GM18519 (cell line): Measurements from ENCODE around the gene RFXANK.
"Not testable (repeated sequence)": the region's sequence is repeated elsewhere in the genome, so short reads cannot be mapped to it uniquely, and the experiment has no call there.

Experiments
- ATAC-seq: cut with Tn5 transposase; IDR thresholded peaks from one replicate; pipeline ENCODE4 v1.9.1; 2021; ENCODE audit warnings: mild to moderate bottlenecking, moderate library complexity; ENCODE audit not compliant: unreplicated experiment, low FRiP score

Gene RFXANK

GRCh38 chr19:19169236-19170052, 22.6 kb upstream of the RFXANK start:
- no peak for ATAC-seq

DNA sequence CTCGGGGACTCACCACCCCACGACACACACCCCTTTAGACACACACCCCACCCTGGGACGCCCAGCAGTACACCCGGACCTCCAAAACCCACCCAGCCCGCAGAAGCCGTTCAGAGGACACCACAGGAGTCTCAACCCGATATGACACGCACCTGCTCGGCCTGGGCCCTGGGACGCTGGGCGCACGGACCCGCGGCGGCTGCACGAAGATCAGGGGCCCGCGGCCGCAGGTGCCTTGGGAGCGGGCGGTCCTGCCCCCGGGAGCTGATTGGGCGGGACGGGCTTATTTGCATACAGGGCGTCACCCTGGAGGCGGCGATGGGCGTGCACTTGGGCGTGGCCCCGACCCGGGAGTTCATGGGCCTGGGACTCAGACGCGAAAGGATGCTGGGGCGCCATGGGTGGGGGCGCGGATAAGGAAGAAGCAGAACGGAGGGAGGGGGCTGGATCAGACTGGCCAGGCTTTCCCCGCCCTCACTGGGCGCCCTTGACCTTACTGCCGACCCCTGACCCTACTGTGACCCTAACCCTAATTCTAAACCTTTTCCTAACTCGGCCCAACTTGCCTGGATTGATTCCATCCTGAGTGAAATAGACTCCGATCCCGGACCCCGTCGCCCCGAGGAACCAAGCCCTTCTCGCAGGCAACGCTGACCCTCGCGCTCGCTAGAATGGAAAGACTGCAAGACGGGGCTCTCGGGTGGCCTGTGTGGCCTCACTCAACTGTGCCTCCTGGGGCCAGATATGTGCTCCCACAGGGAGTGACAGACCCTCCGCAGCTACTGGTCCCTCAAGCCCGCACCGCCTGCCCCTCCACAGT, 21.8 kb upstream of the RFXANK start, which contains the start of gene MEF2B:
MEF2B (minus strand) TSS at position 211 of the 820 bp plus-strand sequence. CDS start 19,528 bp downstream, outside the sequence.
- peak; percentile 65 for ATAC-seq

- ATAC-seq = no peak
These were observed 21.0 kb upstream of the RFXANK start for GRCh38 chr19:19170873-19171672.

DNA sequence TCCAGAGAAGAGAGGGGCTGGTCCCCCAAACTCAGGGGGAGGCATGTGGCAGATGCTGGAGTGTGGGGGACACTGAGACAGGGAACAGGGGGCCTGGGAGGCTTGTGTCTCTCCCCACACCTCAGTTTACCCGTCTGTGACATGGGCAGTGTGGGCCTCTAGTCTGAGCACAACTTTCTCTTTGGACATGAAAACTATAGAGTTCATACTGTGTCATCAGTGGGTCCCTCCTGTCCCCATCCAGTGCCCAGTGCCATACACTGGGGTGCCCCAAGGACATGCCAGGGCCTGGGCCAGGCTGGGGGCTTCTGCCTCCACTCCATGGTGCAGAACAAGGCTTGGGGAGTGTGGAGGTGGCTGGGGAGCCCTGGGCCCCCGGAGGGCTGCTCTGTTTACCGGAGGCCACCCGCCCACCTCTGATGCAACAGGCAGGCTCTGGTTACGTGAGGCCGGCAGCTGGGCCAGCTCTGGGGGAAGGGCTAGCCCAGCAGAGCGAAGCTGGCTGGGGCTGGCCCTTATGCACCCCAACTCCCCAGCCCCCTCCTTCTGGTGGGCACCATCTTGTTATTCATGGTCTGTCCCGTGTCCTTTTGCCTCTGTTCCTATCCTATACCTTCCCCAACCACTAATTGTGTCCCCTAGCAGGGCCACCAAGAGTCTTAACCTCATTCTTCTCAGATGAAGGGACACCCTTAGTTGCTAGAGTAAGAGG, 20.1 kb upstream of the RFXANK start:
- ATAC-seq = no peak

- not testable (repeated sequence) for ATAC-seq
These were observed 18.8 kb upstream of the RFXANK start for GRCh38 chr19:19173243-19173642.

- no peak for ATAC-seq
These were observed 15.1 kb upstream of the RFXANK start for GRCh38 chr19:19176950-19177349.

DNA sequence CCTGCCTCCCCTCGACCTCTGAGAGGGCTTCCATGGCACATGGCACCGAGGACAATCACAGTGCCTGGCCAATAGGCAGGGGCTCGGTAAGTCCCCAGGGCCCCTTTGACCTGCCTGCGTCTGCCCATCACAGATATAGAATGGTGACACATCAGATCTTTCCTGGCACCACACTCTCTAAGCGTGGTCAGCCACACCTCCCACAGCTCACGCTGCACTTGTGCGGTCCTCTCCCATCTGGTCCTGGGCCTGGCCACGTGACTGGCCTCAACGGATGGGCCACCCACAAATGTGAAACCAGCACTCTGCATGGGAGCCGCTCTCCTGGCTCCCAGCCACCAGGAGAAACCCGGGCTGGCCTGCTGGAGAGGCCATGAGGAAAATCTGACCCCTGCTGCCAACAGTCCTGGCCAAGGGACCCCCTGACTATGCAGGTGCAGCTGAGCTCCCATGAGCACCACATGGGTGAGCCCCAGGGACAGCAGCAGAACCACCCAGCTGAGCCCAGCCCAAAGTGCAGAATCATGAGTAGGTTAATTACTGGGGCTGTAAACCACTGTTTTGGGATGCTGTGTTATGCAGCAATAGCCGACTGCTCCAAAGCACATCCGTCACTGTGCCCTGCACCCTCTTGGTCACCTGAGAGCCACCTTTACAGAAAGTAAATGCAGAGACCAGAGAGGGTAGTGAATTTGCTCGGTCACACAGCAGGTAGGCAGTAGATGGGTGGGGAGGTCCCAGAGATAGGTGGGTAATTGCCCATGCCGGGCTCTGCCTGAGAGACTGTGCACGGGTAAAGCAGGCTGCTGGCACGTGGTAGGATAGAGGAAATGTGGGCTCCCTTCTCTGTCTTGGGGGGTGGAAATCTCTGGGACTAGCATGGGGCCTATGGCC, 12.3 kb upstream of the RFXANK start:
- ATAC-seq = no peak

GRCh38 chr19:19181488-19181998, 10.5 kb upstream of the RFXANK start:
- ATAC-seq = no peak

- no peak for ATAC-seq
These were observed 6.0 kb upstream of the RFXANK start for GRCh38 chr19:19185853-19186740.

GRCh38 chr19:19186742-19187141, 5.3 kb upstream of the RFXANK start:
- ATAC-seq = no peak

GRCh38 chr19:19191768-19192077, 335 bp upstream of the RFXANK start:
- ATAC-seq = no peak

DNA sequence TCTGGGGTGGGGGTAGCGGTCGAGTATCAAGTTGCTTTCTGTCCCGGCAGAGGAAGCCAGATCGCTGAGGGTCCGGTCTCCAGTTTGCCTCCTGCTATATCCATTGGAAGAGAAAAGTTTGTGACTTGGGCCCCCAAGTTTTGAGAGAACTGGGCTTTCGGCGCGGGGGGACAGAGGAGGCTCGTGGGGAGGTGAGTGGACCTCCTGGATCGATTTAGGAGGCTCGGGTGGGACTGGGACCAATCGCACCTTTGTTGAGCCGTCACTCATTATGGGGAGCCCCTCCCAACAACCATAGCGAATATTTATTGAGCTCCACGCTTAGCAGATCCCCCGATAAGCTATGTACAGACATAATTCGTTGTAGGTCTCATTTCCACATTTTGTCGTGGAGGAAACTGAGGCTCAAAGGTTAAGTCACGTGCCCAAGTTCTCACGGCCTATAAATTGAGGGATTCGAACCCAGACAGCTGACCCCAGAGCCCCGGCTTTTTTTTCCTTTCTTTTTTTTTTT, 909 bp downstream of the RFXANK start:
- ATAC-seq = no peak

GRCh38 chr19:19193926-19194325, 1.9 kb downstream of the RFXANK start:
- no peak for ATAC-seq

GRCh38 chr19:19201697-19202630, 9.9 kb downstream of the RFXANK start:
- no peak for ATAC-seq

GRCh38 chr19:19202707-19203011, 10.6 kb downstream of the RFXANK start:
- no peak for ATAC-seq

DNA sequence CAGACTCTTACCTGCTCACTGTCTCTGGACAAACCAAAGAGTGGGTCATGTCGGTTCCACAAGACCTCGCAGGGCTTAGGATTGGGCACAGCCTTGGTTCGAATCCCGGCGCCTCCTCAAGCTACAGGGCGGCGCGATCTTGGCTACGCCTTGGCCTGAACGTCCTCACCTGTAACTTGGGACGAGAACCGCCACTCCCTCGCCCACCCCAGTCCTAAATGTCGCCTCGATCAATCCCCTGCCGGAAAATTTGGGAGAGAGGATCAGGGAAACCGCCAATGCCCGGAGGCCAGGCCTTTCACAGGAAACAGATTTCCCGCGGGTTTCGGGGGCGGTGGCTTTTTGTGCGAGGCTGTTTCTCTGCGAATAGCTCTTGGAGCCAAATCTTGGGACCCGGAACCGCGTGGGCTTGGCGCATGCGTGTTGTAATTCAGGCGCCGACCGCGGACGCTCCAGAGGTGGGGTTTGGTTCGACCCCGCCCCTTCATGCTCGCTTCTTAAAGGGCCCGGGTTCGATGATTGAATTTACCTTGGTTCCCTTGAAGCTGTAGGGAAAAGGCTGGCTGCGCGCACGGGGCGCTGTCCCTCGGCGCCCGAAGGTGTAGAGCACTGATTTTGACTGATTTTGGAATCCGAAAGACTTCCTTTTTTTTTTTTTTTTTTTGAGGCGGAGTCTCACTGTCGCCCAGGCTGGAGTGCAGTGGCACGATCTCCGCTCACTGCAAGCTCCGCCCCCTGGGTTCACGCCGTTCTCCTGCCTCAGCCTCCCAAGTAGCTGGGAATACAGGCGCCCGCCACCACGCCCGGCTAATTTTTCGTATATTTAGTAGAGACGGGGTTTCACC, 11.2 kb downstream of the RFXANK start, which contains the start of gene NR2C2AP:
NR2C2AP (minus strand) TSS at position 403 of the 845 bp plus-strand sequence; CDS start at position 49, 354 bp downstream.
- peak; percentile 43 for ATAC-seq
